Endothelial cell (in vitro differentiated cells): Measurements from ENCODE around the gene C6orf47. TPM values are rescaled to one million over a fixed set of nuclear protein-coding genes. Genes with fewer than 3 reads are reported as not detected.

ENCODE experiments used
- DNase-seq: peaks from one replicate; pipeline ENCODE4 v3.0.0; 2021; ENCODE audit warnings: low spot score
- H3K27ac Mint-ChIP-seq: one replicate; pipeline ENCODE4 v1.8.0; 2021; ENCODE audit warnings: mixed read lengths, inconsistent platforms; ENCODE audit not compliant: unreplicated experiment
- H3K27me3 Mint-ChIP-seq: one replicate; pipeline ENCODE4 v1.8.0; 2021; ENCODE audit warnings: mild to moderate bottlenecking, moderate library complexity, mixed read lengths, inconsistent platforms; ENCODE audit not compliant: unreplicated experiment
- H3K36me3 Mint-ChIP-seq: one replicate; pipeline ENCODE4 v1.8.0; 2021; ENCODE audit warnings: mild to moderate bottlenecking, low read depth, mixed read lengths, inconsistent platforms; ENCODE audit not compliant: unreplicated experiment
- H3K4me1 Mint-ChIP-seq: one replicate; pipeline ENCODE4 v1.8.0; 2021; ENCODE audit warnings: mild to moderate bottlenecking, mixed read lengths, inconsistent platforms; ENCODE audit not compliant: unreplicated experiment
- H3K4me3 Mint-ChIP-seq: one replicate; pipeline ENCODE4 v1.8.0; 2021; ENCODE audit warnings: mild to moderate bottlenecking, mixed read lengths, inconsistent platforms; ENCODE audit not compliant: unreplicated experiment
- H3K9me3 Mint-ChIP-seq: one replicate; pipeline ENCODE4 v1.8.0; 2021; ENCODE audit warnings: mixed read lengths, inconsistent platforms; ENCODE audit not compliant: unreplicated experiment
- total RNA-seq: library from RNA; stranded (reverse); fragmentation: NEBNext Ultra II Directional; extraction: Animal tissue kit (Norgen Biotek cat#: 25700); gene quantifications from one replicate; pipeline ENCODE4 v1.2.1, GENCODE V29; 2021; ENCODE audit not compliant: unreplicated experiment
- TF ChIP-seq, protein P1 (sequence below): fragments of 200-600 bp; sonication (generic); IDR thresholded peaks from one replicate; pipeline ENCODE4 v1.5.0; 2021; ENCODE audit warnings: antibody characterized with exemption; ENCODE audit not compliant: unreplicated experiment

Gene C6orf47
- total RNA-seq, 1 donor from 2014 or later: 13.1 TPM

DNA sequence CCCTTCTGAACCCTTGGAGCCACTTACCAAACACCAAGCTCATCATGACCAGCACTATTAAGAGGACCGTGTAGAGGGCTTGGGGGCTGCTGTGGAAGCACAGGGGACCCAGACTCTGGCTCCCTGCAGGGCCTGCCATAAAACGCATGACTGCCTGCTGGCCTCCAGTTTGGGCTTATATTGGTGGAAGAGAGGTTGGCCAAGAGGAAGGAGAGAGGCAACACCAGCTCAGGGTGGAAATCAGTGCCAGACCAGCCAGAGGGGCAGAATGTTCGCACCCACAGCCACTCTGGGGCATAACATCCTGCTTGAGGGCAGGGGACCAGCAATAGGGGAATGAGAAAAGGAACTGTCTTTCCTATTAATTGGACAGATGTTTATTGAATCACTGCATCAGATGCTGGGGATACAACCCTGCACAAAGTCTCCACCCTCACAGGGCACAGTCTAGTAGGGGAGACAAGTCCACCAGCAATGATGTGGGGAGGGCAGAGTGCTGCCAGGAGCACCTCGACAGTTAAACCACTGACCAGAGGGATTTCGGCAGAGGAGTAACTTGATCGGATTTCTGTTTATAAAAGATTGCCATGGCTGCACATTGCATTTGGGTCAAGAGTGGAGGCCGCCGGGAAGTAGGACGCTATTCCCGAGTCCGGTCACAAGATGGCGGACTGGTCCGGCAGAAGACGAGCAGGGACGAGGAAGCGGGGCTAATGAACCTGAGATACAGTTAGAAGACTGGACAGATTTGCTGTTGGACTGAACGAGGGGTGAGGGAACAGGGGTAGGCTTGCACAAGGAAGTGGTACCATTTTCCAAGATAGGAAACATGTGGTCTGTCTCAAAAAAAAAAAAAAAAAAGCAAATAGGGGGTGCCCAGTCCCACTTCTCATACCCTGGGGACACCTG lies 19.9 kb upstream of the C6orf47 start, which contains the start of gene LY6G5C:
LY6G5C (minus strand) TSS at position 842 of the 909 bp plus-strand sequence; CDS start at position 148, 694 bp downstream.
- H3K27me3 Mint-ChIP-seq: peaks cover 13% of the 10 kb centered on the region
- H3K27ac Mint-ChIP-seq: peak within 1 kb of the TSS; percentile 88
- TF ChIP-seq, protein P1, sequence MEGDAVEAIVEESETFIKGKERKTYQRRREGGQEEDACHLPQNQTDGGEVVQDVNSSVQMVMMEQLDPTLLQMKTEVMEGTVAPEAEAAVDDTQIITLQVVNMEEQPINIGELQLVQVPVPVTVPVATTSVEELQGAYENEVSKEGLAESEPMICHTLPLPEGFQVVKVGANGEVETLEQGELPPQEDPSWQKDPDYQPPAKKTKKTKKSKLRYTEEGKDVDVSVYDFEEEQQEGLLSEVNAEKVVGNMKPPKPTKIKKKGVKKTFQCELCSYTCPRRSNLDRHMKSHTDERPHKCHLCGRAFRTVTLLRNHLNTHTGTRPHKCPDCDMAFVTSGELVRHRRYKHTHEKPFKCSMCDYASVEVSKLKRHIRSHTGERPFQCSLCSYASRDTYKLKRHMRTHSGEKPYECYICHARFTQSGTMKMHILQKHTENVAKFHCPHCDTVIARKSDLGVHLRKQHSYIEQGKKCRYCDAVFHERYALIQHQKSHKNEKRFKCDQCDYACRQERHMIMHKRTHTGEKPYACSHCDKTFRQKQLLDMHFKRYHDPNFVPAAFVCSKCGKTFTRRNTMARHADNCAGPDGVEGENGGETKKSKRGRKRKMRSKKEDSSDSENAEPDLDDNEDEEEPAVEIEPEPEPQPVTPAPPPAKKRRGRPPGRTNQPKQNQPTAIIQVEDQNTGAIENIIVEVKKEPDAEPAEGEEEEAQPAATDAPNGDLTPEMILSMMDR: peak; percentile 29
- peak within 1 kb of the TSS; percentile 84 for H3K4me3 Mint-ChIP-seq
- H3K36me3 Mint-ChIP-seq: peaks cover 15% of the 10 kb centered on the region
- H3K4me1 Mint-ChIP-seq: peaks cover 24% of the 10 kb centered on the region
- no peaks in the 10 kb centered on the region for H3K9me3 Mint-ChIP-seq
- peak; percentile 63 for DNase-seq

DNA sequence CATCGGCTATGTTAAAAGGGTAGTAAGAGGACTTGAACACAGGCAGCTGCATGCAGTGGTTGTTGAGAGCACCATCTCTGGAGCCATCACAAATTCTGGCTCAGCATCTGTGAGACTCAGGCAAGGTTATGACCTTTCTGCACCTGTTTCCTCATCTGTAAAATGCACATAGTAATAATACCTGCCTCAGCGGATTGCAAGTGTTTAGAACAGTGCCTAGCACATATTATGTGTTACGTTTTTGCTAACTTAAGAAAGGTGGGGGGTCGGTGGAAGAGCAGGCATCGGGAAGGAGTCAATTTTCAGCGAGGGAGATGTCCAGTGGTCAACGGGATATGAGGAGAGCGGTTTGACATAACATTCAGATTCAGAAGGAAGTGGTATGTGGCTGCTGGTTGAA lies 17.4 kb upstream of the C6orf47 start:
- Mint-ChIP-seq H3K4me1 (peaks cover 20% of the 10 kb centered on the region), H3K4me3 (peak overlapping the region; percentile 52), H3K36me3 (peaks cover 14% of the 10 kb centered on the region), H3K27me3 (peaks cover 13% of the 10 kb centered on the region), H3K27ac (no peak overlapping the region), H3K9me3 (no peaks in the 10 kb centered on the region)
- no peak for DNase-seq
- TF ChIP-seq, protein P1: no peak

DNA sequence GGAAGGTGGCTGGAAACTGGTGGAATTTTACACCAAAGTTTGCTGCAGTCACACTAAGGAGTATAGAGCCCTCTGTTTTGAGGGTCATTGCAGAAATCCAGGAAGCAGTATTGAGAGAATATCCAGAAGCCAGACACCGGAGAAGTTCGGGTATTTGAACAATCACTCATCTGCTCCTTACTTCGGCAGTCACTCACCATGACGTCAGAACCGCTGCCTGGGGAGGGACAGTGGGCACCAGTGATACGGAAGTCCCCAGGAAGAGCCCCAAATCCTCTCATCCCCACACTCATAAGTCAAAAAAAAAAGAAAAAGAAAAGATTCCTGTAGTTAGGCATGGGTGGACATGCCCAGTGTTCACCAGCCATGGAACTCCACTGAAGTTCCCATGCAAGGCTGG lies 16.3 kb upstream of the C6orf47 start:
- Mint-ChIP-seq H3K4me3 (peak overlapping the region; percentile 56), H3K9me3 (no peaks in the 10 kb centered on the region), H3K27ac (no peak overlapping the region), H3K4me1 (peaks cover 20% of the 10 kb centered on the region), H3K36me3 (peaks cover 18% of the 10 kb centered on the region), H3K27me3 (peaks cover 13% of the 10 kb centered on the region)
- TF ChIP-seq, protein P1: no peak
- DNase-seq: no peak

DNA sequence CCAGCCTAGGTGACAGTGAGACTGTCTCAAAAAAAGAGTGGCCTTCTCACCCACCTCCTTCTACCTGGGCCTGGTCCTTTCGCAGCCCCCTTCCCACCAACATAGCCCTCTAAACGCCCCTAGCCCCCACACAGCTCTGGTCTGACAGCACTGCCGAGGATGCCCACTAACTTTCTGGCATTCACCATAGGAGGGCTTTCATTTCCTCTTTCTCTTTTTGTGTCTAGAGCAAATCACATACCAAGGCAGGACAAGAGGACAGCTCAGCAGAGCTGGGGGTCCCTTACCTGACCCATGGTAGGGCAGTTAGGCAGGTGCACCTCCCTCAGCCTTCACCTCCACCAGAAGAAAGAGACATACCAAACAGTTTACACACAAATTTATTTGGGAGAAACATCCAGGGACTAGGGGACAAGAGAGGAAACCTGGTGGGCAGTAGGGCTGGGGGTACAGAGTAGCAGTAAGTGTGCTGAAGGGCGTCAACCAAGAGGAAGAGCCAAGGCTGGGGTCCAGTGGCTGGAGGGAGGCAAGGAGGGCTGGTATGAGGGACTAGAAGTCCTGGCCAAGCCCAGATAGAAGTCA lies 15.8 kb upstream of the C6orf47 start:
- H3K36me3 Mint-ChIP-seq: peaks cover 18% of the 10 kb centered on the region
- H3K27ac Mint-ChIP-seq: peak overlapping the region; percentile 84
- H3K9me3 Mint-ChIP-seq: no peaks in the 10 kb centered on the region
- TF ChIP-seq, protein P1: no peak
- H3K27me3 Mint-ChIP-seq: peaks cover 13% of the 10 kb centered on the region
- peak overlapping the region; percentile 56 for H3K4me3 Mint-ChIP-seq
- H3K4me1 Mint-ChIP-seq: peaks cover 16% of the 10 kb centered on the region
- no peak for DNase-seq
